ENCODE measurements around the gene ACTL7A.

DNA sequence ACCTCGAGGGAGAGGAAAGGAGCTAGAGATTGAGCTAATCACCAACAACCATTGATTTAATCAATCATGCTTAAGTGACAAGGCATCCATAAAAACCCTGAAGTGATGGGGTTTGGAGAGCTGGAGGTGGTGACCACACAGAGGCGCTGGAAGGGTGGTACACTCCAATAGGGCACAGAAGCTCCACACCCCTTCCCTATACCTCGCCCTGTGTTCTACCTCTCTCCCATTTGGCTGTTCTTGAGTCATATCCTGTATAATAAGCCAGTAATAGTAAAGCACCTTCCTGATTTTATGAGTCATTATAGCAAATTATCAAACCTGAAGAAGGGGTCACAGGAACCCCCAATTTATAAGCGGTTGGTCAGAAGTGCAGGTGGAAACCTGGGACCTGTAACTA lies 24.5 kb upstream of the ACTL7A start:
- TF ChIP-seq YY1 (IDR thresholded peaks at IDR 0.05; ENCODE audit: insufficient read depth, insufficient read length) = no peak
- TF ChIP-seq ZNF274 (IDR thresholded peaks at IDR 0.05; ENCODE audit: low read depth, low read length) = no peak
- no peak for TF ChIP-seq SUZ12 (IDR thresholded peaks at IDR 0.05; ENCODE audit: extremely low read depth, insufficient read depth, insufficient read length)
